ENCODE data around the gene SLCO4A1. TPM values are rescaled to one million over a fixed set of nuclear protein-coding genes. Genes with fewer than 3 reads are reported as not detected.

The SLCO4A1 gene
- total RNA-seq, 1 donor from 2014 or later: 26.5 TPM

DNA sequence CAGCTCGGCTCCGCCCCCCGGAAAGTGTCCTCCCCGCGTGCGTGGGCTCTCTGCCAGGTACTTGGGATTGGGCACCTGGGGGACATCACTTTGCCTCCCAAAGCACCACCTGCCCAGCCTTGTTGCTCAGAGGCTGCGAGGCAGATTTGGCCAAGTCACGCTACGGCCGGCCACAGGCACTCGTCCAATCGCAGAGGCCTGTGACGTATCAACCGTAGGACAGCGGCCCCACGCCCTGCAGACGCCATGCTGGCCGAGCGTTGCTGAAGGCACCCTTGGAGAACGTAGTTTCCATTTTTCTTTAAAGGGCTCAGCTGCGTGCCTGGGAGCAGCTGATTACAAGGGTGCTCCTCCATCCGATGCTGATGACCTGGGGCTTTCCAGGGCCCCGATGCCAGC lies 69.4 kb downstream of the SLCO4A1 start:
- peaks cover 5% of the 10 kb centered on the region for H3K9me3 Mint-ChIP-seq (ENCODE audit: unreplicated experiment)
- TF ChIP-seq, protein P1, sequence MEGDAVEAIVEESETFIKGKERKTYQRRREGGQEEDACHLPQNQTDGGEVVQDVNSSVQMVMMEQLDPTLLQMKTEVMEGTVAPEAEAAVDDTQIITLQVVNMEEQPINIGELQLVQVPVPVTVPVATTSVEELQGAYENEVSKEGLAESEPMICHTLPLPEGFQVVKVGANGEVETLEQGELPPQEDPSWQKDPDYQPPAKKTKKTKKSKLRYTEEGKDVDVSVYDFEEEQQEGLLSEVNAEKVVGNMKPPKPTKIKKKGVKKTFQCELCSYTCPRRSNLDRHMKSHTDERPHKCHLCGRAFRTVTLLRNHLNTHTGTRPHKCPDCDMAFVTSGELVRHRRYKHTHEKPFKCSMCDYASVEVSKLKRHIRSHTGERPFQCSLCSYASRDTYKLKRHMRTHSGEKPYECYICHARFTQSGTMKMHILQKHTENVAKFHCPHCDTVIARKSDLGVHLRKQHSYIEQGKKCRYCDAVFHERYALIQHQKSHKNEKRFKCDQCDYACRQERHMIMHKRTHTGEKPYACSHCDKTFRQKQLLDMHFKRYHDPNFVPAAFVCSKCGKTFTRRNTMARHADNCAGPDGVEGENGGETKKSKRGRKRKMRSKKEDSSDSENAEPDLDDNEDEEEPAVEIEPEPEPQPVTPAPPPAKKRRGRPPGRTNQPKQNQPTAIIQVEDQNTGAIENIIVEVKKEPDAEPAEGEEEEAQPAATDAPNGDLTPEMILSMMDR (IDR thresholded peaks at IDR 0.05; ENCODE audit: partially characterized antibody, unreplicated experiment): no peak
- H3K4me1 Mint-ChIP-seq (ENCODE audit: low read depth, unreplicated experiment): peaks cover 7% of the 10 kb centered on the region
- H3K4me3 Mint-ChIP-seq (ENCODE audit: unreplicated experiment): no peak overlapping the region
- H3K27ac Mint-ChIP-seq (ENCODE audit: unreplicated experiment): no peak overlapping the region
- DNase-seq: no peak
- H3K27me3 Mint-ChIP-seq (ENCODE audit: unreplicated experiment): peaks cover 8% of the 10 kb centered on the region
- peaks cover 11% of the 10 kb centered on the region for H3K36me3 Mint-ChIP-seq (ENCODE audit: unreplicated experiment)

DNA sequence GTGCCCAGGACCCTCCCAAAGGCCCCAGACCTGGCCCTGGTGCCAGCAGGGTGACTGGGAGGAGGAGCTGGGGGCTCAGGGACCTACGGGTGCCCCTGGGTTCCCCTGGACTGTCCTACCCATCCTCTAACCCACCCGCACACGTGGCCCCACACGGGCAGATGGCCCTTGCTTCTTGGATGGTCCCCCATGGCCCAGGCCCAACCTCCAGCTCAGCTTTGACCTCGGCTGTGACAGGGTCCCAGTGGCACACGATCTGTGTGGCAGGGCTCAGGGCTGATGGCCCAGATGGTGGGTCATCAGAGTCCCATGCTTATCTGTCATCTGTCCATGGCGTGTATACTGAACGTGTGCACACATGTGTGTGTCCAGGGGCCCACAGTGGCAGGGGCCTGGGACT lies 70.3 kb downstream of the SLCO4A1 start:
- Mint-ChIP-seq H3K27ac (ENCODE audit: unreplicated experiment) (no peak overlapping the region), H3K27me3 (ENCODE audit: unreplicated experiment) (peaks cover 8% of the 10 kb centered on the region), H3K4me1 (ENCODE audit: low read depth, unreplicated experiment) (peaks cover 2% of the 10 kb centered on the region), H3K4me3 (ENCODE audit: unreplicated experiment) (no peak overlapping the region), H3K9me3 (ENCODE audit: unreplicated experiment) (peaks cover 5% of the 10 kb centered on the region), H3K36me3 (ENCODE audit: unreplicated experiment) (peaks cover 13% of the 10 kb centered on the region)
- DNase-seq: no peak
- TF ChIP-seq, protein P1 (IDR thresholded peaks at IDR 0.05; ENCODE audit: partially characterized antibody, unreplicated experiment): no peak

DNA sequence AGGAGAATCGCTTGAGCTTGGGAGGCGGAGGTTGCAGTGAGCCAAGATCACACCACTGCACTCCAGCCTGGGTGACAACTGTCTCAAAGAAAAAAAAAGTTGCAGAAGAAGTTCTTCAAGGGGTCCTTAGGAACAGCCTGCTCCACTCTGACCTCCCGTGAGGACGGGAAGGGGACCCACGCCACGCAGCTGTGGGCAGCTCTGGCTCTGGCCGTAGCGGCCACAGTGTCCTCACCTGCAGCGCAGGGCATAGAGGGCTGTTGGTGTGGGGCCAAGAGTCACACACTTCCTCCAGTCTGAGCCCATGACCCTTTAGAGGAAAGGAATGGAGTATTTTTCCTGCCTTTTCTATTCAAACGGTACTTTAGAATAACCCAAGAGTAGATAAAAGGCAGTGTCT lies 71.7 kb downstream of the SLCO4A1 start:
- Mint-ChIP-seq H3K4me1 (ENCODE audit: low read depth, unreplicated experiment) (peaks cover 2% of the 10 kb centered on the region), H3K9me3 (ENCODE audit: unreplicated experiment) (peaks cover 7% of the 10 kb centered on the region), H3K36me3 (ENCODE audit: unreplicated experiment) (peaks cover 21% of the 10 kb centered on the region), H3K27me3 (ENCODE audit: unreplicated experiment) (peaks cover 10% of the 10 kb centered on the region), H3K27ac (ENCODE audit: unreplicated experiment) (no peak overlapping the region), H3K4me3 (ENCODE audit: unreplicated experiment) (no peak overlapping the region)
- TF ChIP-seq, protein P1 (IDR thresholded peaks at IDR 0.05; ENCODE audit: partially characterized antibody, unreplicated experiment): no peak
- no peak for DNase-seq

DNA sequence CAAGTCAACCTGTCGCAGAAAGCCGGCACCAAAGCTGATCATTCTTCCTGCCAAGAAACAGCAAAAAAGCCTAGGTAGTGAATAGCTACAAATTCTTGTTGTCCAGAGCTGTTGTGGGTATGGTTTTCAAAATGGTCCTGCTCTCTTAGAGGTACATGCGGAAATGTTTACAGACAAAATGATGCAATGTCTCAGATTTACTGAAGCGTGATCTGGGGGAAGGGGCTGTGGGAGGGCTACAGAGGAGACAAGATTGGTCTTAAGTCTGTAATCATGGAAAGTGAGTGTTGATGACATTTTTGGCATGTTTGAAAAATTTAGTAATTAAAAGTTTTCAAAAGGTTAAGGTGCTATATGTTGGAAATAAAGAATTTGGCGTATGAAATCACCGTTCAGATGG lies 72.5 kb downstream of the SLCO4A1 start:
- DNase-seq: no peak
- no peak overlapping the region for H3K27ac Mint-ChIP-seq (ENCODE audit: unreplicated experiment)
- H3K4me1 Mint-ChIP-seq (ENCODE audit: low read depth, unreplicated experiment): peaks cover 2% of the 10 kb centered on the region
- TF ChIP-seq, protein P1 (IDR thresholded peaks at IDR 0.05; ENCODE audit: partially characterized antibody, unreplicated experiment): no peak
- peaks cover 29% of the 10 kb centered on the region for H3K36me3 Mint-ChIP-seq (ENCODE audit: unreplicated experiment)
- H3K27me3 Mint-ChIP-seq (ENCODE audit: unreplicated experiment): peaks cover 10% of the 10 kb centered on the region
- peaks cover 9% of the 10 kb centered on the region for H3K9me3 Mint-ChIP-seq (ENCODE audit: unreplicated experiment)
- H3K4me3 Mint-ChIP-seq (ENCODE audit: unreplicated experiment): no peak overlapping the region

DNA sequence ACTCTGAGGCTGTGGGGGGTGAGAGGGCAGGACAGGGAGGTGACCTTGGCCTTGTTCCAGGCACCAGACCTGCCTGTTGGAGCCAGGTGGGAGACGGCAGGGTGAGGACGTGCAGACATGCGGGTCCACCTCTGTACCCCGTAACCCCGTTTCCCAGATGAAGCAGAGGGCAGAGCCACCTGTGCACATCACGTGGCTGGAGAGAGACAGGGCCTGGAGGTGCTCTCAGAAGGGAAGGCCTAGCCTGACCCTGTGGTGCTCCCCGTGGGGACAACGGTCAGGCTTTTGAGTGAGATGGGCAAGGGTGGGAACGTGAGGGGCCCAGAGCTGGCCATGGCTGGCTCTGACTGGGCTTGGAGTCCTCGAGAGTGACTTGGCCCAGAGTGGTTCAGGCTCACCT lies 72.9 kb downstream of the SLCO4A1 start:
- no peak overlapping the region for H3K27ac Mint-ChIP-seq (ENCODE audit: unreplicated experiment)
- no peak overlapping the region for H3K4me3 Mint-ChIP-seq (ENCODE audit: unreplicated experiment)
- peaks cover 30% of the 10 kb centered on the region for H3K36me3 Mint-ChIP-seq (ENCODE audit: unreplicated experiment)
- DNase-seq: no peak
- peaks cover 10% of the 10 kb centered on the region for H3K27me3 Mint-ChIP-seq (ENCODE audit: unreplicated experiment)
- peaks cover 11% of the 10 kb centered on the region for H3K9me3 Mint-ChIP-seq (ENCODE audit: unreplicated experiment)
- TF ChIP-seq, protein P1 (IDR thresholded peaks at IDR 0.05; ENCODE audit: partially characterized antibody, unreplicated experiment): no peak
- peaks cover 2% of the 10 kb centered on the region for H3K4me1 Mint-ChIP-seq (ENCODE audit: low read depth, unreplicated experiment)

All from glutamatergic neuron (in vitro differentiated cells).